Cardiac fibroblast (primary cell): ENCODE results near the gene PHLDB2.

Experiments
- DNase-seq, 2 donors: peaks; one replicate each; pipeline versions ENCODE4 v3.0.0 to v3.0.0-alpha.2; 2010; ENCODE audit warnings: low read depth in 2 of 2
- H3K4me3 ChIP-seq, 2 donors: replicated peaks in 1 of 2; 1 replicate in 1 of 2; 2 replicates in 1 of 2; pipeline ENCODE4 v1.5.1; 2011; ENCODE audit warnings: low read depth in 2 of 2, low read length in 2 of 2, mild to moderate bottlenecking in 2 of 2, moderate library complexity in 1 of 2
- TF ChIP-seq, protein P1 (sequence below): IDR thresholded peaks from one replicate; pipeline ENCODE4 v1.5.1; 2011; ENCODE audit warnings: low read depth, mild to moderate bottlenecking, low read length, inconsistent platforms

Gene PHLDB2

DNA sequence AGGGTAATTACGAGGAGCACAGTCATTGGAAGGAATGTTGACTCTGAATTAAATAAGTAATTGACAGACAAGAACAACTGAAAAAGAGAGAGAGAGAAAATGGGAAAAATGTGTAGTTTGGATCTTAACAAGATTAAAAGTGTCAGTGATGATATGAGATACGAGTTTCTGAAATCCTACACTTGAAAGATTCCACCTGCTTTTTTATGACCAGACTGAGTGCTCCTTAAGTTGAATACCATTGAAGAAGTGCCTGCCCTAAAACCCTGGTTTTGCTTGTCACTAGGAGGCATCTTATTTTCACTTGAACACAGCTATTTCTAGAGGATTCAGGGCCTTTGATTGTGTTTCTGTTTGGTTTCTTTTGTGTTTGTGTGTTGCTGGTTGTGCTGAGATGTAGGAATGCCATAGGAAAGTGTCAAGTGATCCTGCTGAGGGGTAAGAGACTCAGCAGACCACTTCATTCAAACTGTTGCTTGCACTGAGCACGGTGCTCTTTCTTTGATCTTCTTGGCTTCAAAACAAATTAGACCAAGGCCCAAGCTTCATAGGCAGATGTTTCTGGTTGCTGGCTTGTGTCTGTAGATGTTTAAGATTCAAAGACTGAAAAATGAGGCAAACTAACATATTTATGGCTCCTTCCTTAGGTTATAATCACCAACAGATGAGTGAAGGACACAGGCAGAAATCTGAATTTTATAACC lies 102.5 kb downstream of the PHLDB2 start:
- TF ChIP-seq, protein P1, sequence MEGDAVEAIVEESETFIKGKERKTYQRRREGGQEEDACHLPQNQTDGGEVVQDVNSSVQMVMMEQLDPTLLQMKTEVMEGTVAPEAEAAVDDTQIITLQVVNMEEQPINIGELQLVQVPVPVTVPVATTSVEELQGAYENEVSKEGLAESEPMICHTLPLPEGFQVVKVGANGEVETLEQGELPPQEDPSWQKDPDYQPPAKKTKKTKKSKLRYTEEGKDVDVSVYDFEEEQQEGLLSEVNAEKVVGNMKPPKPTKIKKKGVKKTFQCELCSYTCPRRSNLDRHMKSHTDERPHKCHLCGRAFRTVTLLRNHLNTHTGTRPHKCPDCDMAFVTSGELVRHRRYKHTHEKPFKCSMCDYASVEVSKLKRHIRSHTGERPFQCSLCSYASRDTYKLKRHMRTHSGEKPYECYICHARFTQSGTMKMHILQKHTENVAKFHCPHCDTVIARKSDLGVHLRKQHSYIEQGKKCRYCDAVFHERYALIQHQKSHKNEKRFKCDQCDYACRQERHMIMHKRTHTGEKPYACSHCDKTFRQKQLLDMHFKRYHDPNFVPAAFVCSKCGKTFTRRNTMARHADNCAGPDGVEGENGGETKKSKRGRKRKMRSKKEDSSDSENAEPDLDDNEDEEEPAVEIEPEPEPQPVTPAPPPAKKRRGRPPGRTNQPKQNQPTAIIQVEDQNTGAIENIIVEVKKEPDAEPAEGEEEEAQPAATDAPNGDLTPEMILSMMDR, result no peak
- H3K4me3 ChIP-seq, result no peak overlapping the region
- DNase-seq, result no peak

DNA sequence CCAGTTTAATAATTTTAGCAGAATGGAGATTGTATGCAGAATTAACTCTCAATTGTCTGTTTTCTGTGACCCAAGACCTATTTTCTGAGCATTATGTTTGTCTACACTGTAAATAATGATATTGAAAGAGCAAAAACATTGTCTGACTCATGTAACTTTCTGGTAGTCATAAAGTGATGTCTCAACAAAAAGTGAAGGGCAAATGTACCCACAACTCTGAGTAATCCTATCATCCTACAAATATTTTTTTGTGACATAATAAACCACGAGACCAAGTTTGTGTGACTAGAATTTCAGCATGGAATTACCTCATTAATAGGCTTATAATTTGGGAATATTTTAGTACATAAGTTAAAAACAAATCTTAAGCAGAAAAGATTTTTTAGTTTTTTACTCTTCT lies 104.4 kb downstream of the PHLDB2 start:
- H3K4me3 ChIP-seq, result no peak overlapping the region
- TF ChIP-seq, protein P1, result no peak
- DNase-seq, result peak; percentile 65 to 92

DNA sequence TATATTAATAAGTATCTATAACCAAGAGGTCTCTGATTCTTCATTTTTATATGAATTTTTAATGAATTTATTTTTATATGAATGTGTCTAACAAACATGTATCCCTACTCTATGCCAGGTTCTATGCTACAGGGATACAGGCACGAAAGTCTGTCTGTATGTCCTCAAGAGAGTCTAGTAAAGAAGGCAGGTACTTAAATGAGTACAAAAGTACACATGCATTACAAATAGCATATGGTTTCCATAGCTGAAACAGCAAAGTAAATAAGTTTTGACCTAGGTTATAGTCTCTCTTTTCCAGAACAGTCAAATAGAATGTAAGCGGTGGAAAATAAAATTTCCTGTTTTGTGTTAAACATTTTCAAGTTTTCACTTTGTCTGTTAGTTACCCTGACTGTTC lies 106.4 kb downstream of the PHLDB2 start:
- TF ChIP-seq, protein P1, result no peak

DNA sequence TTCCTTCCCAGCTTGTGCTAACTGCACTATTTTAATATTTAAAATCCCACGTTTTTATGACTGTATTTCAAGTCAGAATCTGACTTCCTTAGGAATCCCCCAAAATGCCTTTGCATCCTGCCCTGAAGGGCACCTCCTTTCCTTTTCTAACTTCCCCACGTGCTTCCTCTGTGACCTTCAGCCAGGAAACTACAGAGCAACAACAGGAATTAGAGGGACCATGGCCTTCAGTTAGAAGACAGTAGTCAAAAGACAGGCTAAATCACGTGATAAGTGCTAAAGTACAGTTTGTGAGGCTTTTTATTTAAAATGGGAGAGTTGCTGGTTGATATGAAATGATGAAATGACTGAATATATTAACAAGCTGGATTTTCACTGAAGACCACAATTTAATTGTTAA lies 108.0 kb downstream of the PHLDB2 start:
- H3K4me3 ChIP-seq, result no peak overlapping the region
- no peak for DNase-seq
- TF ChIP-seq, protein P1, result no peak

More for the DNA sequence above, 106.4 kb downstream of the PHLDB2 start:
- DNase-seq, result no peak
- no peak overlapping the region for H3K4me3 ChIP-seq

DNA sequence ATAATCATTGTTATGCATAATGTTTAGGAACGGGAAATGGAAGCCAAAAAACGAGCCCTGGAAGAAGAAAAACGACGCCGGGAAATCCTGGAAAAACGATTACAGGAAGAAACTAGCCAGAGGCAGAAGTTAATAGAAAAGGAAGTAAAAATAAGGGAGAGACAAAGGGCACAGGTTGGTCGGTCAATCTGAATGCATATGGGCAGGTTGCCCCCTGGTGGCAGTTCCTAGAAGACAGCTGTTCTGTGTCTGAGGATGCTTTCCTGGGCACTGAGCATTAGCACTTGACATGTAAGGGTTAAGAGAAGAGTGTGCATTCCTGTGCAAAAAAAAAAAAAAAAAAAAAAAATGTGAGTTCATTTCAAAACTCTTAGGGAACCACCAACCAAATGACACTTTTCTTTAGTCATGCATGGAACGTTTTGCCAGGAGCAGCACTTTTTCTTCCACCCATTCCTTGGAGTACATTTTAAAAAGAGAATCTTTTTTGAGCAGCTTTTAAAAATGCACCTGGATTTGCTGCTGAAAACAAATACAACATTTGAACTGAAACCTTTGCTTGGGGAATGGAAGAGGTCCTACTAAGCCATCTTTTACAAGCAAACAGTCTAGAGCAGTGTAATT lies 108.7 kb downstream of the PHLDB2 start:
- H3K4me3 ChIP-seq, result no peak overlapping the region
- TF ChIP-seq, protein P1, result peak; percentile 87
- DNase-seq, result peak; percentile 86 to 89

DNA sequence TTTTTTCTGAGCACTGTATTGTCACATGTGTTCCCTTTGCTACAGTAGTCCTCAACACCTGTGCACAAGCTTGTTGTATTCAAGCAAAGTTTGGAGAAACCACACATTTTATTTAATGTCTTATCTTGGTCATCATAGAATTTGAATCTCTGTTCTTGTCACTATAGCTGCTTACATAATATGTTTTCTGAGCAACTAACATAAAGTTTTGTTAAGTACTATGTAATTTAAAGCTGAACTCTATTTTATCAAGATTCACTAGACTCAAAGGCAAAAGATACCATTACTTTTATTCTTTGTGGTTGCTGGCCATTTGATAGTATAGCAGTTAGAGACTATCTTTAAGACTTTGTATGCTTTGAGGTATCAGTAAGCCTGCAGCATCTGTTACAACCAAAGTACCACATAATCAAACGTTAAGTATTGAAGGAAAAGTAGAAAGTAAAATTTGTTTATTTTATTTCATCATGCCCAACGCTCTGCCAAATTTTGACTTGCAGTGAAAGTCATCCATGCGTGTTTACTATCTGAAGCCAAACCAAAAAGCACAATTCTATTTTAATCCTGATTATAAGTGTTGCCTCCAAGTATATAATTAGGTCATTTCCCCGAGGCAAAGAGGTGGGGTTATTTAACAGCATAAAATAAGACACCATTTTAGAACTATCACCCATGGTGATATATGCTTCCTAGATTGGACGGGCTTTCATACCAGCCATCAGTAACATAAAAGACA lies 109.4 kb downstream of the PHLDB2 start:
- DNase-seq, result no peak
- H3K4me3 ChIP-seq, result no peak overlapping the region
- TF ChIP-seq, protein P1, result no peak
